ENCODE measurements around the gene PEF1.

- peak; percentile 82 for TF ChIP-seq CTCF (conservative IDR thresholded peaks at IDR 0.05; ENCODE audit: low read length)
- no peak for TF ChIP-seq EZH2phosphoT487 (IDR thresholded peaks at IDR 0.05; ENCODE audit: borderline replicate concordance, low read depth, low read length)
These were observed 56.8 kb downstream of the PEF1 start for GRCh38 chr1:31587720-31588423.

Measured in OCI-LY7 (cell line).